ENCODE measurements around the gene EIF1AD.
"Not testable (repeated sequence)": the region's sequence is repeated elsewhere in the genome, so short reads cannot be mapped to it uniquely, and the experiment has no call there.

Gene EIF1AD

GRCh38 chr11:66001942-66002647 is at the start of gene EIF1AD, which contains the start of gene BANF1:
TSS of gene EIF1AD (minus strand) at chr11:66002157. CDS start at chr11:66000389, 1,768 bp downstream.
TSS of gene BANF1 (plus strand) at chr11:66002503. CDS start at chr11:66003251, 748 bp downstream.
- peak; percentile 79 to 84 for DNase-seq (ENCODE audit: extremely low read depth in 1 of 2, low read depth in 1 of 2)

- DNase-seq (ENCODE audit: extremely low read depth in 1 of 2, low read depth in 1 of 2) = no peak
Measured at GRCh38 chr11:66051371-66051765, 49.4 kb upstream of the EIF1AD start.

GRCh38 chr11:66050581-66051231 is 48.7 kb upstream of the EIF1AD start:
- DNase-seq (ENCODE audit: extremely low read depth in 1 of 2, low read depth in 1 of 2) = no peak

GRCh38 chr11:66048547-66049323 is 46.8 kb upstream of the EIF1AD start, which contains the start of gene GAL3ST3:
TSS of gene GAL3ST3 (minus strand) at chr11:66049161. CDS start at chr11:66045415, 3,746 bp downstream.
- no peak for DNase-seq (ENCODE audit: extremely low read depth in 1 of 2, low read depth in 1 of 2)

- DNase-seq (ENCODE audit: extremely low read depth in 1 of 2, low read depth in 1 of 2) = no peak
Measured at GRCh38 chr11:66047541-66048365, 45.8 kb upstream of the EIF1AD start.

- no peak for DNase-seq (ENCODE audit: extremely low read depth in 1 of 2, low read depth in 1 of 2)
Measured at GRCh38 chr11:66046901-66047300, 44.9 kb upstream of the EIF1AD start.

- peak; percentile 62 to 78 for DNase-seq (ENCODE audit: extremely low read depth in 1 of 2, low read depth in 1 of 2)
Measured at GRCh38 chr11:66045177-66045639, 43.3 kb upstream of the EIF1AD start.

- DNase-seq (ENCODE audit: extremely low read depth in 1 of 2, low read depth in 1 of 2) = no peak
Measured at GRCh38 chr11:66044757-66045156, 42.8 kb upstream of the EIF1AD start.

- no peak for DNase-seq (ENCODE audit: extremely low read depth in 1 of 2, low read depth in 1 of 2)
Measured at GRCh38 chr11:66042996-66043906, 41.3 kb upstream of the EIF1AD start.

GRCh38 chr11:66042227-66042995 is 40.5 kb upstream of the EIF1AD start:
- no peak for DNase-seq (ENCODE audit: extremely low read depth in 1 of 2, low read depth in 1 of 2)

GRCh38 chr11:66039765-66040164 is 37.8 kb upstream of the EIF1AD start:
- no peak for DNase-seq (ENCODE audit: extremely low read depth in 1 of 2, low read depth in 1 of 2)

GRCh38 chr11:66037327-66037726 is 35.4 kb upstream of the EIF1AD start:
- no peak for DNase-seq (ENCODE audit: extremely low read depth in 1 of 2, low read depth in 1 of 2)

GRCh38 chr11:66036334-66036710 is 34.4 kb upstream of the EIF1AD start:
- no peak for DNase-seq (ENCODE audit: extremely low read depth in 1 of 2, low read depth in 1 of 2)

GRCh38 chr11:66035653-66036333 is 33.8 kb upstream of the EIF1AD start:
- DNase-seq (ENCODE audit: extremely low read depth in 1 of 2, low read depth in 1 of 2) = no peak

GRCh38 chr11:66032957-66033735 is 31.2 kb upstream of the EIF1AD start:
- DNase-seq (ENCODE audit: extremely low read depth in 1 of 2, low read depth in 1 of 2) = no peak

- DNase-seq (ENCODE audit: extremely low read depth in 1 of 2, low read depth in 1 of 2) = no peak
Measured at GRCh38 chr11:66026017-66026529, 24.1 kb upstream of the EIF1AD start, which contains the start of gene CATSPER1. TSS of gene CATSPER1 (minus strand) at chr11:66026479. CDS start at chr11:66026379, 100 bp downstream.

GRCh38 chr11:66023186-66023440 is 21.2 kb upstream of the EIF1AD start:
- DNase-seq (ENCODE audit: extremely low read depth in 1 of 2, low read depth in 1 of 2) = not testable (repeated sequence)
